Uterus (tissue), 4 donors: ENCODE results near the gene ACSS1. TPM values are rescaled to one million over a fixed set of nuclear protein-coding genes. Genes with fewer than 3 reads are reported as not detected.

ENCODE experiments used
- DNase-seq, 2 donors: peaks; one replicate each; pipeline ENCODE4 v3.0.0-alpha.2; 2019 to 2020
- H3K27ac ChIP-seq, 2 donors: fragments of 200-600 bp; sonication (generic); 1 replicate in 1 of 2; 2 replicates in 1 of 2; pipeline ENCODE4 v1.5.1; 2016 to 2018
- H3K27me3 ChIP-seq, 2 donors: fragments of 200-600 bp; sonication (generic); one replicate each; pipeline ENCODE4 v1.5.1; 2018 to 2019; ENCODE audit warnings: control low read depth in 1 of 2
- H3K36me3 ChIP-seq, 2 donors: fragments of 200-600 bp; sonication (generic); one replicate each; pipeline ENCODE4 v1.5.1; 2019; ENCODE audit warnings: control low read depth in 1 of 2
- H3K4me1 ChIP-seq, 2 donors: fragments of 200-600 bp; sonication (generic); one replicate each; pipeline ENCODE4 v1.5.1; 2018 to 2019; ENCODE audit warnings: control low read depth in 1 of 2
- H3K4me3 ChIP-seq, 2 donors: fragments of 200-600 bp; sonication (generic); 1 replicate in 1 of 2; 2 replicates in 1 of 2; pipeline ENCODE4 v1.5.1; 2018 to 2019; ENCODE audit warnings: mild to moderate bottlenecking in 1 of 2
- H3K9me3 ChIP-seq, 2 donors: fragments of 200-600 bp; sonication (generic); one replicate each; pipeline ENCODE4 v1.5.1; 2019; ENCODE audit warnings: control low read depth in 1 of 2
- CTCF ChIP-seq, 4 experiments: fragments of 200-600 bp in 2 of 4; fragments of 450-650 bp in 2 of 4; sonication (generic) in 2 of 4; IDR thresholded peaks; one replicate each; pipeline ENCODE4 v1.5.1; 2016 to 2019; ENCODE audit warnings: antibody characterized with exemption in 4 of 4, mild to moderate bottlenecking in 2 of 4, moderate library complexity in 1 of 4
- POLR2A ChIP-seq, 2 donors: fragments of 450-650 bp; IDR thresholded peaks; one replicate each; pipeline ENCODE4 v1.6.1; 2016; ENCODE audit warnings: antibody characterized with exemption in 2 of 2, mild to moderate bottlenecking in 1 of 2, moderate library complexity in 1 of 2
- intact Hi-C: fragments of 100-400 bp; cut with DNase I; formaldehyde crosslinking; loops from one replicate; pipeline ENCODE4 v1.15.1; 2023; ENCODE audit warnings: low total_unique reads
- total RNA-seq, 4 donors: library from RNA; depleted of rRNA in 3 of 4; stranded (reverse); fragments of >200 nt in 3 of 4; gene quantifications; one replicate each; pipeline versions ENCODE4 v1.1.0 to v1.2.4, GENCODE V29; 2014 to 2023
- donor health status: DM: yes; HTN: yes; CAD: no.

ACSS1 gene
- total RNA-seq, 4 donors from 2014 or later: 11.8 to 35.1 (median 23.1) TPM

DNA sequence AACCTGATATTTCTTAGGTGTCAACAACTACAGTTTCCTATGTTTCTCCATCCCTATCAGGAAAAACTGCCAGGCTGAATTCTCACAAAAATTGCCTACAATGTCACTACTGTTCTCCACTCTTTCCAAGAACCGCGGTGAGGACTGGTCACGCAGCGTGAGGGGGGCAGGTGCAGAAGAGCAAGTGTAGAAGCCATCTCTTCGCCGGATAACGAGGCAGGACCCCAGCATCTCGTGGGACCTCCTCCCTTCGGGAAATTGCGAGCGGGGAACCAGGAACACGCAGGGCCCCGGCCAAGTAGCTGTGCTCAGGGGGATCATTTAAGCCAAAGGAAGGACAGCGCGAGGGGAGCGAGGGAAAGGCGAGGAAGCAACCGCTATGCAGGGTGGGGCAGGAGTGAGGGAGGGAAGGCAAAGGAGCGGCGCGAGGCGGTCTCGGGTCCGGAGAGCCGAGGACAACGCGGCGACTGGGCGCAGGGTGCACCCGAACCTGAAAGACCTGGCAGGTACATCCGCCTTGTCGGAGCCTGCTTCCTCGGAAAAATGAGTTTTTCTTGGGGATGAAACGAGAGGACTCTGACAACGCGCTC lies 65.9 kb downstream of the ACSS1 start:
- Histone ChIP-seq H3K27ac (peak overlapping the region; percentile 90 to 94), H3K27me3 (no peaks in the 10 kb centered on the region), H3K4me1 (peaks cover 0 to 13% of the 10 kb centered on the region in 2 donors), H3K36me3 (no peaks in the 10 kb centered on the region), H3K4me3 (peak overlapping the region; percentile 75 to 94), H3K9me3 (no peaks in the 10 kb centered on the region)
- DNase-seq: peak in 1 of 2 donors; percentile 30
- TF ChIP-seq CTCF (IDR thresholded peaks at IDR 0.05) (no peak), POLR2A (IDR thresholded peaks at IDR 0.05) (no peak)
- intact Hi-C loops: loop anchor here (10.0 kb wide), 1 partner anchor 403 kb away; the partner anchor contains the start of gene ABHD12

GRCh38 chr20:24990810-24991252 lies 67.1 kb downstream of the ACSS1 start:
- H3K27me3 ChIP-seq: no peaks in the 10 kb centered on the region
- TF ChIP-seq CTCF (IDR thresholded peaks at IDR 0.05) (no peak), POLR2A (IDR thresholded peaks at IDR 0.05) (no peak)
- no peak overlapping the region for H3K27ac ChIP-seq
- no peaks in the 10 kb centered on the region for H3K36me3 ChIP-seq
- no peaks in the 10 kb centered on the region for H3K9me3 ChIP-seq
- H3K4me1 ChIP-seq: peaks cover 0 to 13% of the 10 kb centered on the region in 2 donors
- no peak overlapping the region for H3K4me3 ChIP-seq
- DNase-seq: no peak
- intact Hi-C loops: loop anchor here (10.0 kb wide), 1 partner anchor 404 kb away; the partner anchor contains the start of gene ABHD12

DNA sequence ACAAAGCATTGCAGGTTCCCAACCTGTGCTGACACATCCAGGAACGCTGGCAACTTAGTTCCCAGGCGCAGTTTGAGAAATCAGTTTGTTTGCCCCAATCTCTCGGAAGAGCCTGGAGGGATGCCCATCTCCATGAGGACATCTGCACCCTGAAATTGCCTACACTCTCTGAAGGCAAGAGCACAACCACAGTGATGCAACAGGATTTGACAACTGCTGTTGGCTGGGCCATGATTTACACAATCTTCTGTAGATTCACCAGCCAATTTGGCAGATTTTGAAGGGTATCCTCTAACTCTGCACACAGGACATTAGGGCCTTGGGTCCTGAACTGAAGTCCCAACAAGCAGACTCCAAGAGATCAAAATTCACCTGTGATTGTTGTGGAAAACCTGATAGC lies 68.8 kb downstream of the ACSS1 start:
- Histone ChIP-seq H3K27ac (no peak overlapping the region), H3K36me3 (no peaks in the 10 kb centered on the region), H3K9me3 (no peaks in the 10 kb centered on the region), H3K4me3 (no peak overlapping the region), H3K27me3 (no peaks in the 10 kb centered on the region), H3K4me1 (peaks cover 0 to 9% of the 10 kb centered on the region in 2 donors)
- intact Hi-C loops: no loop called here
- no peak for DNase-seq
- TF ChIP-seq CTCF (IDR thresholded peaks at IDR 0.05) (no peak), POLR2A (IDR thresholded peaks at IDR 0.05) (no peak)

DNA sequence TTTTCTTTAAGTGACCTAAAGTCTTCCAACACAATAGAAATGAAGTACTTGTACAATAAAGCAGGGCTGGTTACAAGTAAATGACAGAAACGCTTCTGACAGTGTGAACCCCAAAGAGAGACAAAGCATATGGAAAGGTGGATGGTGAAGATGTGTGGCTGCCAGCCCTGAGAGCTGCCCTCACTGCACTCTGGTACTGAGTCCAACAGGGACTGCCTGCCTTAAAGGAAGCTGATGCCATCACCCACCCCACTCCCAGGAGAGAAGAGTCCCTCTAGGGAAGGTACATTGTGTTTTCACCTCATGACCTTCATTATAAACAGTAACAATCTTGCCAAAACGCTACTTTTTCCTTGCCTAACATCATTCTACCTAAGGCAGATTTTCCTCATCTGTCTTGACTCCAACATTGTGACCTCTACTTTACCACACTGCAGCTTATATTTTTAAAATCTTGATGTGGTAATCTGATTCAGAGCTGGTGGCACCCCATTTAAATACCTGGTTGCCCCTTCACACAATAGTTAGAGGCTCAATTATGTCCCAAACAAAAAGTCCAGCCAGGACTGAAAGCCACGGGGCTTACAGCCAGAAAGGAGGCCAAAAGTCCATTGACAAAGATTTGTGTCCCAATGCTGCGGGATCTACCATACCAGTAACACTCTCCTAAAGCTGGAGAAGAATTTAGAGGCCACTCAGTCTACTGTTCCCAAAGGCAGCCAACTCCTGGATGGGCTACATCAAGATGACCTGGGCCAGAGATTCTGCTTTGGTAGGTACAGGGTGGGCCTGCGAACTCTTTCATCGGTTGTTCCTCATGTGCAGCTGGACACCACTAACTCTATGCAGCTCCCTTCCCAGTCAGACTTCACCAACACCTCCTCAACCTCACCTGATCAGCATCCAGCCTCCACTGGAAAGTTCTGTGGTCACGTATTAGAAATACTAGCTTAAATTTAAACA lies 69.8 kb downstream of the ACSS1 start:
- intact Hi-C loops: no loop called here
- no peak overlapping the region for H3K4me3 ChIP-seq
- H3K4me1 ChIP-seq: peaks cover 0 to 9% of the 10 kb centered on the region in 2 donors
- TF ChIP-seq CTCF (IDR thresholded peaks at IDR 0.05) (no peak), POLR2A (IDR thresholded peaks at IDR 0.05) (no peak)
- DNase-seq: no peak
- no peaks in the 10 kb centered on the region for H3K27me3 ChIP-seq
- no peaks in the 10 kb centered on the region for H3K36me3 ChIP-seq
- H3K27ac ChIP-seq: no peak overlapping the region
- H3K9me3 ChIP-seq: no peaks in the 10 kb centered on the region

DNA sequence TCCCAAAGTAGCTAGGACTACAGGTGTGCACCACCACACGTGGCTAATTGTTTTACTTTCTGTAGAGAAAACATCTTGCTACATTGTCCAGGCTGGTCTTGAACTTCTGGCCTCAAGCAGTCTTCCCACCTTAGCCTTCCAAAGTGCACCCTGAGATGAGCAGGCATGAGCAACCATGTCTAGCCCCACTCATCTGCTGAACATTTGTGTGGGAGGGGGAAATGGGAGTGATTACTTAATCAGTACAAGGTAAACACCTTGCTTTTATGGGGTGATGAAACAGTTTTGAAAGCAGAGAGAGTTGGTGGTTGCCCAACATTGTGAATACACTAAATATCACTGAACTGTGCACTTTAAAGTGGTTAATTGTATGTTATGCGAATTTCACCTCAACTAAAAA lies 70.7 kb downstream of the ACSS1 start:
- no peaks in the 10 kb centered on the region for H3K27me3 ChIP-seq
- H3K4me1 ChIP-seq: peaks cover 0 to 9% of the 10 kb centered on the region in 2 donors
- no peak overlapping the region for H3K27ac ChIP-seq
- no peak for TF ChIP-seq POLR2A (IDR thresholded peaks at IDR 0.05)
- TF ChIP-seq CTCF (IDR thresholded peaks at IDR 0.05): no peak
- no peak for DNase-seq
- no peaks in the 10 kb centered on the region for H3K36me3 ChIP-seq
- no peaks in the 10 kb centered on the region for H3K9me3 ChIP-seq
- intact Hi-C loops: no loop called here
- H3K4me3 ChIP-seq: no peak overlapping the region
